GM04503 (cell line): ENCODE data around the gene SIRT2.
"Not testable (repeated sequence)": the region's sequence is repeated elsewhere in the genome, so short reads cannot be mapped to it uniquely, and the experiment has no call there.

ENCODE experiments used
- DNase-seq: peaks from one replicate; pipeline ENCODE4 v3.0.0-alpha.2; 2012; ENCODE audit warnings: low read depth

Gene SIRT2

DNA sequence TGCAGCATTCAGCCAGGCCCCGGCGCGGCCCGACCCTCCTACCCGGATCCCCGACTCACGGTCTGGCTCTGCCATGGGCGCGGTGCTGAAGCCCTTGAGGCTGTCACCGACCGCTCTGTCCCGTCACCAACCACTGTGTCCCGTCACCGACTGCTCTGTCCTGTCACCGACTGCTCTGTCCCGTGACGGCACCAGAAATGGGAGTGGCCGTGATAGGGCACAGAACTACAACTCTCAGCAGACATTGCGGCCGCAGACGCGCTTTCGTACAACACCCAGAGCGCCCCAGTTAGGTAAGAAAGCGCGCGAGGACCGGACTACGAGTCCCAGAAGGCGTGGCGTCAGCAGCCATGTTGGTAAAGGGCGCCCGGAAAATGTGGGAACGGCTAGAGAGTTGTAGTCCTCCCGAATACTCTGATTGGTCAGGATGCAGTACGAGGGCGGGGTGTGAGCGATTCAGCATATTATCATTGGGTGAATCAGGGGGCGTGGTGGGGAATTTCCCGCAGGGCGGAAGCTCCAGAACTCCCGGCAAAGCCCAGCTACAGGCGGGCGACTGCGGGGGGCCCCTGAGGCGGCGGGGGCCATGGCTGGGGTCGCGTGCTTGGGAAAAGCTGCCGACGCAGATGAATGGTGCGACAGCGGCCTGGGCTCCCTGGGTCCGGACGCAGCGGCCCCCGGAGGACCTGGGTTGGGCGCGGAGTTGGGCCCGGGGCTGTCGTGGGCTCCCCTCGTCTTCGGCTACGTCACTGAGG lies at the start of gene SIRT2, which contains the start of gene NFKBIB:
TSS of gene SIRT2 (minus strand) at position 172 of the 755 bp plus-strand sequence. CDS start at position 75, 97 bp downstream.
TSS of gene NFKBIB (plus strand) at position 523 of the 755 bp plus-strand sequence. CDS start at position 587, 64 bp downstream.
- DNase-seq = peak; percentile 99

DNA sequence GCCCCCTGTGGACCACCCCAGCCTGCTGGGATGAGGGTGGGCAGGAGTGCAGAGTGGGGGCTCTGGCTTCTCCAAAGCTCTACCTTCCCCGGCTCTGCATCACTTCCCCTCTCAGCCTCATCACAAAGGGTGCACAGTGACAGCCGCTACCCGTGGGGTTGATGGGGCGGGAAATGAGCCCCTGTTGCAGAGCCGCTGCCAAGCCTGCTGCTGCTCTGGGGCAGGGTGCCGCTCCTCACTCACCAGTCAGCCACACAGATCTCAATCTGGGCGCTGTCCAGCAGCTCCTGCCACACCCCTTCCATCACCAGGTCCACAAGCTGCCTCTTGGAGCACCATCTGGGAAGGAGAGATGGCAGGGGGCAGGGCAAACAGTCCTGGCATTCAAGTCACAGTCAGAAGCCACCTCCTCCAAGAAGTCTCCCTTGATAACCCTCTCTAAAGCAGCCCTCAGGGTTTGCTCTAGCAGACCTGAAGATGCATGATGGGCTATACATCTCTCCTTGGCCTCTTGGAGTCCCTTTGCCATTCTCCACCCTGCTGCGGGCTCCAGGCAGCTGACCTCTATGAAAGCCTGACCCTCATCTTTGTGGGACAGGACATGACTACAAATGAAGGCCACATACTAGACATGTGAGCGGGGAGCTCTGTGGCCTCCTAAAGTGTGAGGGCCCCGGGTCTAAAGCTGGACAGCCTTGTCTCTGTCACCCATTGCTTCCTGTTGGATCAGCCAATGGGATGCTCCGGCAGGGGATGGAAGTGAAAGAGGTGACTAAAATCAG lies 47.0 kb upstream of the SIRT2 start:
- DNase-seq = no peak

DNA sequence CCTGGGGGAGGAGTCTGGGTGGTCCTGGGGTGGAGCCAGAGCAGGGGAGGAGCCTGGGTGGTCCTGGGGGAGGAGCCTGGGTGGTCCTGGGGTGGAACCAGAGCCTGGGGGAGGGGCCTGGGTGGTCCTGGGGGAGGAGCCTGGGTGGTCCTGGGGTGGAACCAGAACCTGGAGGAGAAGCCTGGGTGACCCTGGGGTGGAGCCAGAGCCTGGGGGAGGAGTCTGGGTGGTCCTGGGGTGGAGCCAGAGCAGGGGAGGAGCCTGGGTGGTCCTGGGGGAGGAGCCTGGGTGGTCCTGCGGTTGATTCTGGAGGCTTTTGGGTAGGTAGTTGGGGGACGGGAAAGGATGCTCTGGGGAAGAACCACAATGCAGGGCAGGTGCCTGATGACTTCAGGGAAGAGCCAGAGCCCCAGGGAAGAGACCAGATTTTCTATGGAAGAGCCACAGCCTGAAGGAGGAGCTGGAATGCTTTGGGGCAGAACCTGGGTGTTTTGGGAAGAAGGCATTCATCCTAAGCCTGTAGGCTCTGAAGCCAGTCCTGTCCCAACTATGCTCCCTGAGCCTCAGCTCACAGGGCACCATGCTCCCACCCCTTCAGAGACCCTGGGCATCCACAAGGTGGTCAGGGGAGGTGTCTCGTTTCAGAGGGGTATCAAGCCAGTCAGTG lies 46.3 kb upstream of the SIRT2 start:
- no peak for DNase-seq

DNA sequence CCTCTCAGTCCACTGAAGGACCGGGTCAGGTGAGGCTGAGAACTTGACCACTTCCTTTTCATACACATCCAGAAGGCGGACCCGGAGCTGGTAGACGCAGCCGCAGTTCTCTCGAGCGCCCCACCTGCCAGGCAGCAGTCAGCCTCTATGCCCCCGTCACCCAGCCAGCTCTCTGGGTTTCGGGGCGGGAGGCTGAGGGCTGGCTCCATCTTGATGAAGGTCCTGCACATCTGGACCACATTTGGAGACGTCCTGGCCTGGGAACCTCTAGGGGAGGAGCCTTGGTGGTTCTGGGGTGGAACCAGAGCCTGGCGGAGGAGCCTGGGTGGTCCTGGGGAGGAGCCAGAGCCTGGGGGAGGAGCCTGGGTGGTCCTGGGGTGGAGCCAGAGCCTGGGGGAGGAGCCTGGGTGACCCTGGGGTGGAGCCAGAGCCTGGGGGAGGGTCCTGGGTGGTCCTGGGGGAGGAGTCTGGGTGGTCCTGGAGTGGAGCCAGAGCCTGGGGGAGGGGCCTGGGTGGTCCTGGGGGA lies 45.6 kb upstream of the SIRT2 start:
- DNase-seq = no peak

DNA sequence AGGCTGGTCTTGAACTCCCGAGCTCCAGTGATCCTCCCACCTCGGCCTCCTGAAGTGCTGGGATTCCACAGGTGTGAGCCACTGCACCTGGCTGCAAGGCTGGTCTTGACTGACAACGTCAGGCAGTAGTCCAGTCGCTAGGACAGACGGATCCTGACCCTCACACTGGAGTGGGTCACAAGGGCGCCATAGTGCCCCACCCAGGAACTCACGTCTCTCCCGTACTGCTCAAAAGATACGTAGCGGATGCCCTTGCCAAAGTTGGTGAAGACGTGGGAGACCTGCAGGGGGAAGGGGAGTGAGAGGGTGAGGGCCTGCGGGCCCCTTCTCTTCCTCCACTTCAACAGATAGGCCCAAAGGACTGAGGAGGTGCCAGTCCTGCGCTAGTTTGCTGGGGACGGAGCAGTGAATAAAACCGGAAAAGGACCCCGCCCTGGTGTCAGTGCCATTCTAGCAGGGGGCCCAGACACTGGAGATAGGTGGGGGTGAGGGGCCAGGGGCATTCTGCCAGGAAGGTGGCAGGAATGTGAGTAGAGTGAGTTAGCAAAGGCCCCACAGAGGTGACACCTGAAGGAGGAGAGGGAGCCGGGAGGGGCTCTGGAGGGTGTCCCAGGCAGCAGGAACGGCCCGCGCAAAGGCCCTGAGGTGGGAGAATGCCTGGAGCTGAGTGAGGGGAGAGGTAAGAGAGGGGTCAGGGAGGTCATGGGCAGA lies 43.2 kb upstream of the SIRT2 start:
- DNase-seq = no peak

DNA sequence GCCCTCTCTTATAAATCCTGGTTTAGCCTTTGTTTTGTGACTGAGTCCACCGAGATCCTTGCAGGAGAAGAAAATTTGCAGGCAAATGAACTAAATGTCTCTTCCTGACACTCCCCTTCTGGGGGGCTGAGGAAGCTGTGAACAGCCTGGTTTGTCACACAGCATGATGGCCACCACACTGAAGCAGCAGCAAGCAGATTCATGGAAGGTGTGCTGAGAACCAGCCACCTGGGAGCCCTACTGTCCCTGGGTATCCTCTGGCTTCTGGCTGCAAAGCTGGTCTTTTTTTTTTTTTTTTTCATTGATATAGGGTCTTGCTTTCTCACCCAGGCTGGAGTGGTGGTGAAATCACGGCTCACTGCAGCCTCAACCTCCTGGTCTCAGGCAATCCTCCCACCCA lies 42.6 kb upstream of the SIRT2 start:
- no peak for DNase-seq

DNA sequence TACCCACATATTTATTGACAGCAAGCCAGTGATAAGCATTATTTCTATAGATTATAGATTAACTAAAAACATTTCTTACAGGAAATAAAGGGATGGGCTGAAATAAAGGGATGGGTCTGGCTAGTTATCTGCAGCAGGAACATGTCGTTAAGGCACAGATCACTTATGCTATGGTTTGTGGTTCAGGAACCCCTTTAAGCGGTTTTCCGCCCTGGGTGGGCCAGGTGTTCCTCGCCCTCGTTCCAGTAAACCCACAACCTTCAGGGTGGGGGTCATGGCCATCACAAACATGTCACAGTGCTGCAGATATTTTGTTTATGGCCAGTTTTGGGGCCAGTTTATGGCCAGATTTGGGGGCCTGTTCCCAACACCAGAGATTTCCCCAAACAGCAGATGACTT lies 42.0 kb upstream of the SIRT2 start:
- DNase-seq = not testable (repeated sequence)

DNA sequence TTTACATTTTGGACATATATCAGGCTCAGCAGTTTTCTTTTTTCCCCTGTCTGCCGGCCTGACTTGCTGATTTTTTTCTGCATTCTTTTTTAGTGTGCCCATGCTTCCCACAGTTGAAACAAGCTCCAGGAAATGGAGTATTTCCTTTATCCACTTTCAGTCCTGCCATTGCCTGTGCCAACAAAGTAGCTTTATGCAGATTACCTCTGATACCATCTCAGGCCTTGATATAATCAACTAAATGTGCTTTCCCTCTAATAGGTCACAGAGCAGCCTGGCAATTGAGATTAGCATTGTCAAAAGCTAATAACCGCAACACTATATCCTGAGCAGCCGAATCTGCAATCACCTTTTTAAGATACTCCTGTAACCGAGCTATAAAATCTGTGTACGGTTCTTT lies 40.5 kb upstream of the SIRT2 start:
- no peak for DNase-seq

DNA sequence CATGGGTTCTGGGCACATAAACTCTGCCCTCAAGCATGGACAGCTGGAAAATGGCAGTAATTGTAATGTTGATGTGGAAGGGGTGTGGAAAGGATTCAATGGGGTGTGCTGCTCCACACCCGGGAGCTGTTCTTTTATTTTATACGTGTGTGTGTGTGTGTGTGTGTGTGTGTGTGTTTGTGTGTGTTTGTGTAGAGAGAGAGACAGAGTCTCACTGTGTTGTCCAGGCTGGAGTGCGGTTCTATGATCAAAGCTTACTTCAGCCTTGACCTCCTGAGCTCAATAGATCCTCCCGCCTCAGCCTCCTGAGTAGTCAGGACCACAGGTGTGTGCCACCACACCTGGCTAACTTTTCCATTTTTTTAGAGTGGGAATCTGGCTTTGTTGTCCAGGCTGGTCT lies 34.1 kb upstream of the SIRT2 start:
- DNase-seq = no peak

DNA sequence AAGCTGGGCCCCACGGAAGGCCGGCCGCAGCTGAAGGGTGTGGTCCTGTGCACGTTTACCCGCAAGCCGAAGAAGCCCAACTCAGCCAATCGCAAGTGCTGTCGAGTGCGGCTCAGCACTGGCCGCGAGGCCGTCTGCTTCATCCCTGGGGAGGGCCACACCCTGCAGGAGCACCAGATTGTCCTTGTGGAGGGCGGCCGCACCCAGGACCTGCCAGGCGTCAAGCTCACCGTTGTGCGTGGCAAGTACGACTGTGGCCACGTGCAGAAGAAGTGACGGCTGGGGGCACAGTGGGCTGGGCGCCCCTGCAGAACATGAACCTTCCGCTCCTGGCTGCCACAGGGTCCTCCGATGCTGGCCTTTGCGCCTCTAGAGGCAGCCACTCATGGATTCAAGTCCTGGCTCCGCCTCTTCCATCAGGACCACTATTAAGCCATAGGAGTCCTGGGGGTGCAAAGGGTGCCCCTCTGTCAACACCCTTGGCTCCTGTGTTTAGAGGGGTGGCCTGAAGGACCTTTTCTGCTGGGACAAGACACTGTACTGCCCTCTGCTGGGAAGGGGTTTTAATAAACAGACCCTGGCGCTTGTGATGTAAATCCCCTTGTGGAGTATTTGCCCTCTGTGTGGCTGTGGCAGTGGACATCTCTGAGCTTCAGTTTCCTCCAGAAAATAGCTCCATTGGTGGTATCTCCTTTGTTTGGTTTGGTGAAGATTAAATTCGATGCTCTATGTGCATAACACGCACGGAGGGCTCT lies 33.2 kb upstream of the SIRT2 start:
- DNase-seq = no peak

DNA sequence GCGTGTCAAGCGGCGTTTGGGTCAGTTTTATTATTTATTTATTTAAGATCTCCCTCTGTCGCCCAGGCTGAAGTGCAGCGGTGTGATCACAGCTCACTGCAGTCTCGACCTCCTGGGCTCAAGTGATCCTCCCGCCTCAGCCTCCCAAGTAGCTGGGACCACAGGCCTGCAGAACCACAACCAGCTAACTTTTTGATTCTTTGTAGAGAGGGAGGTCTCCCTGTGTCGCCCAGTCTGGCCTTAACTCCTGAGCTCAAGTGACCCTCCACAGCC lies 32.0 kb upstream of the SIRT2 start:
- DNase-seq = no peak

DNA sequence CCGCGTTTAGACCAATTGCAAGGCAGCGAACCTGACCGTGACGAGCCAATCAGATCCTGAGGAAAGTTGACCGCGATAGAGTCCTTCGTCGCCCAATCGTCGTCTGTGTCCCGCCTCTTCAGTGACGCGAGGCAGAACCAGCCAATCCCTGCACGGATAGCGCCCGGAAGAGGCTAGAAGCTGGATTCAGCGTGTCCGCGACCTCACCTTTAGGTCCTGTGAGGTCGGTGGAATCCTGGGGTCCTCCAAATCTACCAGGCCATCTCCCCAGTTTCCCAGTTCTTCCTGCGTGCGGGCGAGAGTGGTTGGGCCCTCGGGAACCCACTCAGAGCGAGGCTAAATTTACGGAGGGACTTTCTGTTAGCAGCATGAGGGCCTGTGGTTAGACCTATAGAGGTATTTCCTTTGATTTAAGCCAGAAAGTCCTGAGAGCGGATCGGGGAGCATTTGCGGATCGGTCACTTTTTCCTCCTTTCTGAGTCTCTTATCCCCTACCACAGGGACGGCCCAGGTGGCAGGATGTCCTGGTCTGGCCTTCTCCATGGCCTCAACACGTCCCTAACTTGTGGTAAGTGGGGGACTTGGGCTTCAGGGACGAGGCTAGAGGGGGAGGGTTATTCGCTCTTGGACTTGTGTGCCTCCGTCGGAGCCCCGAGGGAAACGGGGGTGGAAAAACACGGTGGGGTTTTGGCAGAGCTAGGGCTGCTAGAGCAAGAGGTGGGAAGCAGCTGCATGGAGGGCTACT lies 31.5 kb upstream of the SIRT2 start, which contains the start of gene MRPS12:
TSS of gene MRPS12 (plus strand) at position 169 of the 745 bp plus-strand sequence. CDS start at position 520, 351 bp downstream.
- peak; percentile 89 for DNase-seq

DNA sequence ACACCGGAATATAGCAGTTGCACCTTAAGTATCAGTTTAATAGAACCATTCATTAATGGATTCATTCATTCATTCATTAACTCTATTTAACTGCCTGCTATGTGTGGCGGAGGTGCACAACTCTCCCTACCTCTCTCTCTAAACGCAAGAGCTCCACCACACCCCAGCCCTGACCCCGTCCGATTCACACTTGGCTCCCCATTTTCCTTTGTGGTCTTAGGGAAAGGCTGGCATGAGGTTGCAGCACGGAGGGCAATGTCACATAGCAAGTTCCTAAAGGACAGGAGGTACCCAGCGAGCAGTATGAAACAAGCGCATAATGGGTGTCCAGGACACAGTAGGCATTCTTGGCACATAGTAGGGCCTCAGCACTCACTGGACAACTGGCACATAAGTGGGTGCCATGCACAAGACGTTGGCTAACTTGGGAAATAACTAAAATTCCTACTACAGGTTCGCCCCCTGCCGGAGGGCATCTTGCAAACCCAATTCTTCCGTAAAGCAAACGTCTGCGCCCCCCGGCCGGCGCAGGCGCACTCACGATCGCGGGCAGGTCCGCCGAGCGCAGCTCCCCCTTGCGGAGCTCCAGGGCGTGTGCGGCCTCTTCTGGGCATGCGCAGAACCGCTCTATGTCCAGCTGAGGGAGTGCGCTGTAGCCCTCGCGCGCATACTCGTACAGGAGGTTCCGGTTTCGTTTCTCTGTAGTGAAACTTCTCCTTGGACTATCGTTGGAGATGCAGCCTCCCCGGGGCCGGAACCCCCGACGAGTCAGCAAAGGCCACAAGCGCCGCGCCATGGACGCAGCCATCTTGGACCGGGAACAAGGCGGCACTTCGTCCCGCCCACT lies 30.7 kb upstream of the SIRT2 start, which contains the start of gene SARS2:
TSS of gene SARS2 (minus strand) at position 835 of the 847 bp plus-strand sequence. CDS start at position 808, 27 bp downstream.
- peak; percentile 39 for DNase-seq

DNA sequence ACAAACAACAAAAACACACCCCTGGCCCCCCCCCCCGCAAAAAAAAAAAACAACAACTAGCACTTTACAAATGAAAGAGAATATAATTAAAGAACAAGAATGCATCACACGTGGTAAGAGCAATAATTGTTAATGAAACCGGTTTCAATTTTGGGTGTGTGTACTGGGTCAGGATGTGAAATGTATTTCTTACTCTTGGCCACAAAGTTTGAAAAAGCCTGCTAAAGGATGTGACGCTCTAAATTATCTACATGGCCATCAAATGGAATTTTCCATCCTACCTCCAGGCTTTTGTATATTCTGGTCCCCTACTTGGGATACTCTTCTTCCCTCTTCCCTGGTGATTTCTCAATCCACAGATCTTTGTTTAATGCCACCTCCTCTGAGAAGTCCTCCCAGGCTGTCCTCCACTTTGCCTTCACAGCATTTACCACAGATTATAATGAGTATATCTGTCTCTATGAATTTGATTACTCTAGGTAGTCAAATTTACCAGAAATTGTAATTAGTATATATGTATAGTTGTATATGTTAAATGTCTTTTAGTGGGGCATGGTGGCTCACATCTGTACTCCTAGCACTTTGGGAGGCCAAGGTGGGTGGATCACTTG lies 29.1 kb upstream of the SIRT2 start:
- DNase-seq = no peak

DNA sequence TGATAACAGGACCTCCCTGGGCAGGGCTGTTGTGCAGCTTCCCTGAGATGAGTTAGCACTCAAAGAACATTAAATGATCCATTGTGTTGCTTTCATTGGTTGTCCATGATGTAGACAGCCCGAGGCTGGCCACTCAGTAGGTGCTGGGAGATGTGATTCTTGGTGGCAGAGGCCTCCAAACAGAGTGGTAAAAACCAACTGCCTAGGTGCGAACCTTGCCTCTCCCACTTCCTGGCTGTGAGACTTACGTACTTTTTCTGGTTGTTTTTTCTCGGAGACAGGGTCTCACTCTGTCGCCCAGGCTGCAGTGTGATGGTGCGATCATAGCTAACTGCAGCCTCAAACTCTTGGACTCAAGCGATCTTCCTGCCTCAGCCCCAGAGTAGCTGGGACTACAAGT lies 25.0 kb upstream of the SIRT2 start:
- DNase-seq = no peak

DNA sequence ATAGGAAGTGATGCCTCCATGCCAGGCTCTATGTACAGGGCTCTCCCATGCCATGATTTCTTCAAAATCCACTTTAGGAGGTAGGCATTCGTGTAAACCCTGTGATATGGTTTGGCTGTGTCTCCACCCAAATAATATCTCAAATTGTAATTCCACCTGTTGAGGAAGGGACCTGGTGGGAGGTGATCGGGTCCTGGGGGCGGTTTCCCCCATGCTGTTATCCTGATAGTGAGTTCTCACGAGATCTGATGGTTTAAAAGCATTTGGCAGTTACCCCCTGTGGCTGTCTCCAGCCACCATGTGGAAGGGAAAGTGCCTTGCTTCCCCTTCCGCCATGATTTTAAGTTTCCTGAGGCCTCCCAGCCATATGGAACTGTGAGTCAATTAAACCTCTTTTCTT lies 23.1 kb upstream of the SIRT2 start:
- DNase-seq = no peak

DNA sequence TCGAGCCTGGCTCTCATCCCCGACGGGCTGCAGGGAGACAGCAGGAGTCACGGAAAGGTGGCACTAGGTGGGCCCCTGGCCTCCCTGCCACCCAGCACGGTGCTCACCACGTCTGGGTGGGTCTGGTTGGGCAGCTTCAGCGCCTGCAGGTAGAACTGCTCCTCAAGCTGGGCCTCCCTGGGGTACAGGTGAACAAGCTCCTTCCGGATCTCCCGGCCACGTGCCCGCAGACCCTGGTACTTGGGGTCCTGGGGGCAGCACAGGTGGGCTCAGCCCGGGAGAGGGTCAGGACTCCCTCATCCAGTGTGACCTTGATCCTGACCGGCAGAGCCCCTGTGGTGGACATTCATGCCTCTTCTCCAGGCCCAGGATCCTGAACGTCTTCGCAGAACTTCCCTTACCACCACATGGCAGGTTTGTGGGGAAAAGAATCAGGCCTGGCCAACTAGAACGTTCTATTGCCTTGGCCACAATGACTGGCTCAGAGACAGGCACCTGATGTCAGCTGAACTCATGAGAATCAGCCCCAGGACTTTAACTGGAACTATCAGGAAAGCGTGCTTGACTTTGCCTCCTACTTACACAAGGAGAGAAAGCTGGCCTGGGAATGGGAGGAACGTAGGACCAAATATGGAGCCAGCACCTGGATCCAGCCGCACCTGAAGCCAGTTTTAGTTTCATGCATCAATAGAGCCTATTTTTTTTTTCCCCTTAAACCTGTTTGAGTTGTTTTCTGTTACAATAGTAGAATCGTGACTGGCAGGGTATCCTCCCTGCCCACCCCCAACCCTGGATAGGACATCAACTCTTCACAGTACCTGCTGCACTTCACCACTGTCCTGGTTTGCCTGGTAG lies 22.2 kb upstream of the SIRT2 start:
- no peak for DNase-seq
